A549 (cell line): ENCODE data around the gene AP2B1.

Experiments
- CBX2 ChIP-seq: fragments of 200-600 bp; sonication (generic); IDR thresholded peaks from 2 replicates; pipeline ENCODE4 v1.6.1; 2016; ENCODE audit warnings: low read depth, mild to moderate bottlenecking, borderline replicate concordance
- CTCF ChIP-seq: fragments of >200 bp; sonication (Bioruptor Twin); formaldehyde crosslinking; IDR thresholded peaks from 3 replicates; pipeline ENCODE4 v1.5.1; 2016
- MAFK ChIP-seq: fragments of 450-650 bp; IDR thresholded peaks from 2 replicates; pipeline ENCODE4 v1.6.1; 2014; ENCODE audit not compliant: partially characterized antibody
- MYC ChIP-seq: IDR thresholded peaks from 2 replicates; pipeline ENCODE4 v1.6.1; 2012; ENCODE audit warnings: mild to moderate bottlenecking, inconsistent platforms, low read length, improper control_type of control experiment, borderline replicate concordance
- POLR2A ChIP-seq: IDR thresholded peaks from 2 replicates; pipeline ENCODE4 v1.6.1; 2012; ENCODE audit warnings: mild to moderate bottlenecking, low read length
- RAD21 ChIP-seq, 2 experiments: fragments of >200 bp in 1 of 2; sonication (Bioruptor Twin) in 1 of 2; formaldehyde crosslinking in 1 of 2; IDR thresholded peaks in 1 of 2; conservative IDR thresholded peaks in 1 of 2; 2 replicates in 1 of 2; 3 replicates in 1 of 2; pipeline ENCODE4 v1.6.1; 2012 to 2018; ENCODE audit warnings: inconsistent platforms in 1 of 2

GRCh38 chr17:35700150-35700549 lies 113.0 kb downstream of the AP2B1 start:
- no peak for TF ChIP-seq CTCF
- no peak for TF ChIP-seq POLR2A
- TF ChIP-seq RAD21 (conservative IDR thresholded peaks at IDR 0.05 in 1 of 2, IDR thresholded peaks at IDR 0.05 in 1 of 2): no peak
- no peak for TF ChIP-seq CBX2
- no peak for TF ChIP-seq MAFK
- TF ChIP-seq MYC: no peak
